Measurements from ENCODE around the gene GNA12.

The GNA12 gene

GRCh38 chr7:2818121-2818520, 26.0 kb downstream of the GNA12 start:
- Histone ChIP-seq H3K9ac (ENCODE audit: low read length) (no peak overlapping the region), H3K4me3 (ENCODE audit: low read length) (no peak overlapping the region), H3K27me3 (ENCODE audit: control insufficient read depth, insufficient read depth, low read length) (no peaks in the 10 kb centered on the region), H3K27ac (ENCODE audit: low read depth, low read length) (no peak overlapping the region), H3K4me1 (ENCODE audit: control insufficient read depth, insufficient read depth, low read length) (peaks cover 5% of the 10 kb centered on the region), H3K36me3 (ENCODE audit: control insufficient read depth, insufficient read depth, low read length) (no peaks in the 10 kb centered on the region)

GRCh38 chr7:2817456-2817855, 26.7 kb downstream of the GNA12 start:
- no peak overlapping the region for H3K9ac ChIP-seq (ENCODE audit: low read length)
- H3K4me3 ChIP-seq (ENCODE audit: low read length) = no peak overlapping the region
- no peaks in the 10 kb centered on the region for H3K27me3 ChIP-seq (ENCODE audit: control insufficient read depth, insufficient read depth, low read length)
- H3K27ac ChIP-seq (ENCODE audit: low read depth, low read length) = no peak overlapping the region
- peaks cover 5% of the 10 kb centered on the region for H3K4me1 ChIP-seq (ENCODE audit: control insufficient read depth, insufficient read depth, low read length)
- no peaks in the 10 kb centered on the region for H3K36me3 ChIP-seq (ENCODE audit: control insufficient read depth, insufficient read depth, low read length)

GRCh38 chr7:2815875-2816245, 28.2 kb downstream of the GNA12 start:
- Histone ChIP-seq H3K36me3 (ENCODE audit: control insufficient read depth, insufficient read depth, low read length) (no peaks in the 10 kb centered on the region), H3K27ac (ENCODE audit: low read depth, low read length) (no peak overlapping the region), H3K27me3 (ENCODE audit: control insufficient read depth, insufficient read depth, low read length) (no peaks in the 10 kb centered on the region), H3K4me3 (ENCODE audit: low read length) (no peak overlapping the region), H3K4me1 (ENCODE audit: control insufficient read depth, insufficient read depth, low read length) (no peaks in the 10 kb centered on the region), H3K9ac (ENCODE audit: low read length) (no peak overlapping the region)

GRCh38 chr7:2814946-2815874, 28.9 kb downstream of the GNA12 start:
- no peak overlapping the region for H3K9ac ChIP-seq (ENCODE audit: low read length)
- no peak overlapping the region for H3K27ac ChIP-seq (ENCODE audit: low read depth, low read length)
- H3K4me1 ChIP-seq (ENCODE audit: control insufficient read depth, insufficient read depth, low read length) = no peaks in the 10 kb centered on the region
- H3K4me3 ChIP-seq (ENCODE audit: low read length) = no peak overlapping the region
- H3K27me3 ChIP-seq (ENCODE audit: control insufficient read depth, insufficient read depth, low read length) = no peaks in the 10 kb centered on the region
- no peaks in the 10 kb centered on the region for H3K36me3 ChIP-seq (ENCODE audit: control insufficient read depth, insufficient read depth, low read length)

- H3K4me3 ChIP-seq (ENCODE audit: low read length) = no peak overlapping the region
- no peak overlapping the region for H3K27ac ChIP-seq (ENCODE audit: low read depth, low read length)
- no peaks in the 10 kb centered on the region for H3K27me3 ChIP-seq (ENCODE audit: control insufficient read depth, insufficient read depth, low read length)
- H3K4me1 ChIP-seq (ENCODE audit: control insufficient read depth, insufficient read depth, low read length) = no peaks in the 10 kb centered on the region
- H3K36me3 ChIP-seq (ENCODE audit: control insufficient read depth, insufficient read depth, low read length) = no peaks in the 10 kb centered on the region
- no peak overlapping the region for H3K9ac ChIP-seq (ENCODE audit: low read length)
Observed at GRCh38 chr7:2814186-2814945, 29.7 kb downstream of the GNA12 start.

GRCh38 chr7:2813350-2814185, 30.5 kb downstream of the GNA12 start:
- Histone ChIP-seq H3K9ac (ENCODE audit: low read length) (no peak overlapping the region), H3K4me3 (ENCODE audit: low read length) (no peak overlapping the region), H3K27me3 (ENCODE audit: control insufficient read depth, insufficient read depth, low read length) (no peaks in the 10 kb centered on the region), H3K36me3 (ENCODE audit: control insufficient read depth, insufficient read depth, low read length) (no peaks in the 10 kb centered on the region), H3K27ac (ENCODE audit: low read depth, low read length) (no peak overlapping the region), H3K4me1 (ENCODE audit: control insufficient read depth, insufficient read depth, low read length) (no peaks in the 10 kb centered on the region)

- no peak overlapping the region for H3K27ac ChIP-seq (ENCODE audit: low read depth, low read length)
- no peak overlapping the region for H3K4me3 ChIP-seq (ENCODE audit: low read length)
- no peaks in the 10 kb centered on the region for H3K27me3 ChIP-seq (ENCODE audit: control insufficient read depth, insufficient read depth, low read length)
- H3K9ac ChIP-seq (ENCODE audit: low read length) = no peak overlapping the region
- no peaks in the 10 kb centered on the region for H3K4me1 ChIP-seq (ENCODE audit: control insufficient read depth, insufficient read depth, low read length)
- H3K36me3 ChIP-seq (ENCODE audit: control insufficient read depth, insufficient read depth, low read length) = no peaks in the 10 kb centered on the region
Observed at GRCh38 chr7:2812831-2813230, 31.3 kb downstream of the GNA12 start.

GRCh38 chr7:2812114-2812487, 32.0 kb downstream of the GNA12 start:
- H3K4me3 ChIP-seq (ENCODE audit: low read length) = no peak overlapping the region
- no peaks in the 10 kb centered on the region for H3K27me3 ChIP-seq (ENCODE audit: control insufficient read depth, insufficient read depth, low read length)
- no peak overlapping the region for H3K27ac ChIP-seq (ENCODE audit: low read depth, low read length)
- H3K4me1 ChIP-seq (ENCODE audit: control insufficient read depth, insufficient read depth, low read length) = no peaks in the 10 kb centered on the region
- H3K36me3 ChIP-seq (ENCODE audit: control insufficient read depth, insufficient read depth, low read length) = no peaks in the 10 kb centered on the region
- H3K9ac ChIP-seq (ENCODE audit: low read length) = no peak overlapping the region

- H3K27me3 ChIP-seq (ENCODE audit: control insufficient read depth, insufficient read depth, low read length) = no peaks in the 10 kb centered on the region
- H3K4me3 ChIP-seq (ENCODE audit: low read length) = peak overlapping the region; percentile 26
- no peak overlapping the region for H3K27ac ChIP-seq (ENCODE audit: low read depth, low read length)
- no peaks in the 10 kb centered on the region for H3K36me3 ChIP-seq (ENCODE audit: control insufficient read depth, insufficient read depth, low read length)
- no peaks in the 10 kb centered on the region for H3K4me1 ChIP-seq (ENCODE audit: control insufficient read depth, insufficient read depth, low read length)
- no peak overlapping the region for H3K9ac ChIP-seq (ENCODE audit: low read length)
Observed at GRCh38 chr7:2811476-2812113, 32.5 kb downstream of the GNA12 start.

- Histone ChIP-seq H3K4me3 (ENCODE audit: low read length) (no peak overlapping the region), H3K9ac (ENCODE audit: low read length) (no peak overlapping the region), H3K36me3 (ENCODE audit: control insufficient read depth, insufficient read depth, low read length) (no peaks in the 10 kb centered on the region), H3K27me3 (ENCODE audit: control insufficient read depth, insufficient read depth, low read length) (no peaks in the 10 kb centered on the region), H3K27ac (ENCODE audit: low read depth, low read length) (no peak overlapping the region), H3K4me1 (ENCODE audit: control insufficient read depth, insufficient read depth, low read length) (no peaks in the 10 kb centered on the region)
Observed at GRCh38 chr7:2810682-2811415, 33.3 kb downstream of the GNA12 start.

- Histone ChIP-seq H3K27me3 (ENCODE audit: control insufficient read depth, insufficient read depth, low read length) (no peaks in the 10 kb centered on the region), H3K27ac (ENCODE audit: low read depth, low read length) (no peak overlapping the region), H3K36me3 (ENCODE audit: control insufficient read depth, insufficient read depth, low read length) (no peaks in the 10 kb centered on the region), H3K9ac (ENCODE audit: low read length) (no peak overlapping the region), H3K4me3 (ENCODE audit: low read length) (no peak overlapping the region), H3K4me1 (ENCODE audit: control insufficient read depth, insufficient read depth, low read length) (no peaks in the 10 kb centered on the region)
Observed at GRCh38 chr7:2809903-2810625, 34.0 kb downstream of the GNA12 start.
